ENCODE measurements around the gene CD209. TPM values are rescaled to one million over a fixed set of nuclear protein-coding genes. Genes with fewer than 3 reads are reported as not detected.
"Not testable (repeated sequence)": the region's sequence is repeated elsewhere in the genome, so short reads cannot be mapped to it uniquely, and the experiment has no call there.

Gene CD209
- total RNA-seq, 4 donors from 2014 or later, result 4.0 to 13.1 (median 8.4) TPM

- Histone ChIP-seq H3K4me1 (no peaks in the 10 kb centered on the region), H3K27ac (replicated peaks in 1 of 4) (no peak overlapping the region), H3K4me3 (no peak overlapping the region), H3K9me3 (no peaks in the 10 kb centered on the region), H3K36me3 (no peaks in the 10 kb centered on the region), H3K27me3 (peaks cover 0 to 68% (median 0%) of the 10 kb centered on the region in 4 donors)
- TF ChIP-seq POLR2A (IDR thresholded peaks at IDR 0.05; ENCODE audit: low read depth), result no peak
- TF ChIP-seq EP300 (IDR thresholded peaks at IDR 0.05), result no peak
- TF ChIP-seq CTCF (IDR thresholded peaks at IDR 0.05), result no peak
- TF ChIP-seq POLR2AphosphoS5 (IDR thresholded peaks at IDR 0.05), result no peak
- DNase-seq (ENCODE audit: extremely low spot score), result no peak
- intact Hi-C loops (cut with DNase I), result no loop called here
- 45% methylated on average over 7 of the region's 11 CpGs for WGBS
Observed at GRCh38 chr19:7766535-7766934, 19.2 kb upstream of the CD209 start.

GRCh38 chr19:7765043-7765442, 17.7 kb upstream of the CD209 start:
- H3K27ac ChIP-seq (replicated peaks in 1 of 4); H3K4me3 ChIP-seq; intact Hi-C loops (cut with DNase I); H3K36me3 ChIP-seq; H3K4me1 ChIP-seq; DNase-seq (ENCODE audit: extremely low spot score); H3K9me3 ChIP-seq: not testable (repeated sequence)
- H3K27me3 ChIP-seq, result peaks cover 0 to 75% (median 0%) of the 10 kb centered on the region in 4 donors
- no CpG with 5 or more reads among the region's 2 CpGs for WGBS

GRCh38 chr19:7764157-7764556, 16.8 kb upstream of the CD209 start:
- Histone ChIP-seq H3K9me3 (peaks cover 0 to 10% (median 9%) of the 10 kb centered on the region in 4 donors), H3K27me3 (peaks cover 0 to 71% (median 0%) of the 10 kb centered on the region in 4 donors)
- DNase-seq (ENCODE audit: extremely low spot score); intact Hi-C loops (cut with DNase I); H3K4me1 ChIP-seq; H3K27ac ChIP-seq (replicated peaks in 1 of 4); H3K36me3 ChIP-seq; H3K4me3 ChIP-seq: not testable (repeated sequence)
- WGBS, result 81% methylated on average over 3 of the region's 3 CpGs

GRCh38 chr19:7763696-7764095, 16.4 kb upstream of the CD209 start:
- Histone ChIP-seq H3K4me3 (no peak overlapping the region), H3K27me3 (peaks cover 0 to 71% (median 0%) of the 10 kb centered on the region in 4 donors), H3K9me3 (peaks cover 0 to 15% (median 14%) of the 10 kb centered on the region in 4 donors), H3K36me3 (no peaks in the 10 kb centered on the region), H3K27ac (replicated peaks in 1 of 4) (no peak overlapping the region), H3K4me1 (no peaks in the 10 kb centered on the region)
- intact Hi-C loops (cut with DNase I), result no loop called here
- DNase-seq (ENCODE audit: extremely low spot score), result no peak
- no peak for TF ChIP-seq POLR2A (IDR thresholded peaks at IDR 0.05; ENCODE audit: low read depth)
- TF ChIP-seq CTCF (IDR thresholded peaks at IDR 0.05), result no peak
- no peak for TF ChIP-seq POLR2AphosphoS5 (IDR thresholded peaks at IDR 0.05)
- no peak for TF ChIP-seq EP300 (IDR thresholded peaks at IDR 0.05)
- 42% methylated on average over 1 of the region's 1 CpG for WGBS

- Histone ChIP-seq H3K27me3 (peaks cover 0 to 68% (median 0%) of the 10 kb centered on the region in 4 donors), H3K27ac (replicated peaks in 1 of 4) (no peak within 1 kb of the TSS), H3K9me3 (peaks cover 0 to 24% (median 22%) of the 10 kb centered on the region in 4 donors), H3K4me3 (no peak within 1 kb of the TSS), H3K4me1 (no peaks in the 10 kb centered on the region), H3K36me3 (no peaks in the 10 kb centered on the region)
- intact Hi-C loops (cut with DNase I), result no loop called here
- DNase-seq (ENCODE audit: extremely low spot score), result no peak
- 71% methylated on average over 8 of the region's 8 CpGs for WGBS
- no peak for TF ChIP-seq POLR2A (IDR thresholded peaks at IDR 0.05; ENCODE audit: low read depth)
- no peak for TF ChIP-seq CTCF (IDR thresholded peaks at IDR 0.05)
- no peak for TF ChIP-seq EP300 (IDR thresholded peaks at IDR 0.05)
- no peak for TF ChIP-seq POLR2AphosphoS5 (IDR thresholded peaks at IDR 0.05)
Observed at GRCh38 chr19:7762719-7763293, 15.5 kb upstream of the CD209 start, which contains the start of gene CLEC4M. Gene CLEC4M, plus strand, starts transcription at chr19:7763243. Its CDS starts 24 bp downstream, at chr19:7763267.

GRCh38 chr19:7759156-7759555, 11.8 kb upstream of the CD209 start:
- Histone ChIP-seq H3K27me3 (peaks cover 0 to 48% (median 0%) of the 10 kb centered on the region in 4 donors), H3K9me3 (peaks cover 0 to 48% (median 40%) of the 10 kb centered on the region in 4 donors)
- intact Hi-C loops (cut with DNase I), result no loop called here

More at GRCh38 chr19:7759156-7759555, 11.8 kb upstream of the CD209 start:
- Histone ChIP-seq H3K4me3 (no peak overlapping the region), H3K36me3 (no peaks in the 10 kb centered on the region), H3K4me1 (no peaks in the 10 kb centered on the region), H3K27ac (replicated peaks in 1 of 4) (no peak overlapping the region)
- 89% methylated on average over 1 of the region's 1 CpG for WGBS
- TF ChIP-seq CTCF (IDR thresholded peaks at IDR 0.05) (no peak), POLR2AphosphoS5 (IDR thresholded peaks at IDR 0.05) (no peak), POLR2A (IDR thresholded peaks at IDR 0.05; ENCODE audit: low read depth) (no peak), EP300 (IDR thresholded peaks at IDR 0.05) (no peak)
- DNase-seq (ENCODE audit: extremely low spot score), result no peak
